Activated CD4-positive, alpha-beta T cell treated with anti-CD3 and anti-CD28 coated beads, Interleukin-2, amount 50 U/mL, for 4 hours (primary cell): Measurements from ENCODE around the gene MCM6.
"Not testable (repeated sequence)": the region's sequence is repeated elsewhere in the genome, so short reads cannot be mapped to it uniquely, and the experiment has no call there.

Experiments used
- DNase-seq, 2 experiments: peaks; one replicate each; pipeline ENCODE4 v3.0.0-alpha.2; 2020

The MCM6 gene

GRCh38 chr2:135818937-135819610, 57.2 kb downstream of the MCM6 start:
- no peak for DNase-seq

- no peak for DNase-seq
Observed at GRCh38 chr2:135817951-135818350, 58.3 kb downstream of the MCM6 start.

GRCh38 chr2:135817466-135817865, 58.8 kb downstream of the MCM6 start:
- no peak for DNase-seq

GRCh38 chr2:135815269-135815668, 61.0 kb downstream of the MCM6 start:
- no peak for DNase-seq

GRCh38 chr2:135812907-135813511, 63.2 kb downstream of the MCM6 start:
- no peak for DNase-seq

- DNase-seq = not testable (repeated sequence)
Observed at GRCh38 chr2:135807874-135808273, 68.4 kb downstream of the MCM6 start.

GRCh38 chr2:135803278-135803677, 73.0 kb downstream of the MCM6 start:
- no peak for DNase-seq

- no peak for DNase-seq
Observed at GRCh38 chr2:135802350-135802749, 73.9 kb downstream of the MCM6 start.

- no peak for DNase-seq
Observed at GRCh38 chr2:135800513-135801460, 75.5 kb downstream of the MCM6 start.

- DNase-seq = no peak
Observed at GRCh38 chr2:135799738-135800137, 76.5 kb downstream of the MCM6 start.

- no peak for DNase-seq
Observed at GRCh38 chr2:135798762-135799161, 77.5 kb downstream of the MCM6 start.

GRCh38 chr2:135798275-135798705, 78.0 kb downstream of the MCM6 start:
- no peak for DNase-seq

- DNase-seq = peak; percentile 73
Observed at GRCh38 chr2:135797497-135798274, 78.6 kb downstream of the MCM6 start.

- DNase-seq = no peak
Observed at GRCh38 chr2:135796606-135797005, 79.6 kb downstream of the MCM6 start.

- DNase-seq = not testable (repeated sequence)
Observed at GRCh38 chr2:135795641-135796040, 80.6 kb downstream of the MCM6 start.

- no peak for DNase-seq
Observed at GRCh38 chr2:135792401-135793150, 83.7 kb downstream of the MCM6 start.

- no peak for DNase-seq
Observed at GRCh38 chr2:135791418-135792190, 84.6 kb downstream of the MCM6 start.

- DNase-seq = no peak
Observed at GRCh38 chr2:135790423-135790822, 85.8 kb downstream of the MCM6 start.
